Raji (cell line): ENCODE results near the gene PCP2.
A peak's percentile ranks its signal among the peaks of the same experiment; 100 is the strongest.

ENCODE experiments used
- POLR2A ChIP-seq: IDR thresholded peaks from 2 replicates; pipeline ENCODE4 v1.6.1; 2011; ENCODE audit warnings: low read depth, low read length, control low read depth; ENCODE audit not compliant: insufficient read depth

The PCP2 gene

DNA sequence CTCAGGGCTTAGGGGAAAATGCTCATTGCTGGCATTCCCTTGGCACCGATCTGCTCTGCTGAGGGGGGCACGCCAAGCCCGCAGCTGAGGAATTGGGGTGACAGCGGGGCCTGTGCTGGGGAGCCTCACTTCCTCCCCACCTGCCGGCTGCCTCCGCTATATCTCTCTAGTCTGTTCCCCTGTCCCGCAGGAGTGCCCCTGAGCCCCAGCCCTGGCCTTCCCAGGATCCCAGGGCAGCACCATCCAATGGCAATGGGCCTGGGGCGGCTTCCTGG lies 12.8 kb upstream of the PCP2 start:
- TF ChIP-seq POLR2A: no peak

DNA sequence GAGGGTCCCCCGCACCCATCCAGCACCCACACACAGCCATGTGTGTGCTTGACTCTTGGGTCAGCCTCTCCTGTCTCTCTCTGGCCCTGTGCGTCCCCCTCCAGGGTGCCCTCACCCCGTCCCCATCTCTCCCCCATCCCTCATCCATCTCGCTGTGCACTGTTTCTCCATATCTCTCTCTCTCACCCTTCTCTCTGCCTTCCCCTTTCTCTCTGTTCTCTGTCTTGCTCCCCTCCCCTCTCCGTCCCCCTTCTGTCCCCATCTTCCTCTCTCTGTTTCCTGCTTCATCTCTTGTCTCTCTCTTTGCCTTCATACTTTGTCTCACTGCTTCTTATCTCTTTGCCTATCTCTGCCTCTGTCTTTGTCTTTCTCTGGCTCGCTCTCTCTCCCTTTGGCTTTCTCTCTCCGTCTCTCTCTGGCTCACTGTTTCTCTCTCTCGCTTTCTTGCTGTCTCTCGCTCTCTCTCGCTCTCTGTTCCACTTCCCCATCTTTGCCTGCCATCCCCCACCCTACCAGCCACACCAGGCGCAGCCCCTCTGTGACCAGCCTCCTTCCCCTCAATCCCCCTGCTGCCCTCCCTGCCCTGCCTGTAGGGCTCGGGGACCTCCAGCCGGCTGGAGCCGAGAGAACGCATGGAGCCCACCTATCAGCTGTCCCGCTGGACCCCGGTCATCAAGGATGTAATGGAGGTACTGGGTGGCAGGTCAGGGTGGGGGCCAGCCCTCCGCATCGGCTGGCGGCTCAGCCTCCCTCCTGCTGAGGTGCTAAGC lies 12.3 kb upstream of the PCP2 start:
- no peak for TF ChIP-seq POLR2A

DNA sequence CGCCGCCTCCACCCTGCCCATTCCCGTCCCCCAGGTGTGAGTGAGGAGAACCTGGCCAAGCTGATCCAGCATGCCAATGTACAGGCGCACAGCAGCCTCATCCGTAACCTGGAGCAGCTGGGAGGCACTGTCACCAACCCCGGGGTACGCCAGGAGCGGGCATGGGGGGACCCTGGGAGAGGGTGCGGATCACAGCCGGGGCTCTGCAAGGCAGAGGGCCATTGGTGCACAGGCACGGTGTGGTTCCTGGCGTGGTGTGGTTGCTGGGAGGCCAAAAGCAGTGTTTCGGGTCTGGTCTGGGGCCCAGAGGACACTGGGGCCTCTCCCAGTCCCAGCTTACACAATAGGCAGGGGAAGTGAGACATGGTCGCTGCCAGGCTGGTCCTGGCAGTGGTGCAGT lies 11.6 kb upstream of the PCP2 start:
- TF ChIP-seq POLR2A: no peak

DNA sequence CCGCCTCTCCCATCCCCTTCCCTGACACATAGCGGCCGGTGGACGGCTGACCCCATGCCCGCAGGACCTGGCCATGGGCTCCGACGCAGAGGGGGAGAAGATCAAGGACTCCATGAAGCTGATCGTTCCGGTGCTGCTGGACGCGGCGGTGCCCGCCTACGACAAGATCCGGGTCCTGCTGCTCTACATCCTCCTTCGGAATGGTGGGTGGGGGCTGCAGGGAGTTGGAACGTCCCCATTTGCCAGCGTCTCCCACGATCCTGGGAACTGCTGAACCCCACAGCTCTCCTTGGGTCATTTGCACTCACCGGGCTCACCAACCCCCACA lies 11.0 kb upstream of the PCP2 start:
- TF ChIP-seq POLR2A: no peak

DNA sequence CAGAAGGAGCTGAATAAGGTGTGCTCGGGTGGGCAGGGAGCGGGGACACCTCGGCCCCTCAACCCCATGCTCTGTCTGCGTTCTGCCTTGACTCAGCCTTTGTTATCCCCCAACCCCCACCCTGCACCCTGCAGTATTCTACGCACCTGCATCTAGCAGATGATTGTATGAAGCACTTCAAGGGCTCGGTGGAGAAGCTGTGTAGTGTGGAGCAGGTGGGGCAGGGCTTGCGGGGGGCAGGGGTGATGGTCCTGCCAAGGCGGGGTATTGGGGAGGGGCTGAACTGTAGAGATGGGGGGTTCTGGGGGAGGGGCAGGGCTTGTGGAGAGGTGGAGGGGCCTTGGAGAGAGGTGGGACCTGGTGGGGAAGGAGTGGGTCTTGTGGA lies 9.5 kb upstream of the PCP2 start:
- TF ChIP-seq POLR2A: no peak

DNA sequence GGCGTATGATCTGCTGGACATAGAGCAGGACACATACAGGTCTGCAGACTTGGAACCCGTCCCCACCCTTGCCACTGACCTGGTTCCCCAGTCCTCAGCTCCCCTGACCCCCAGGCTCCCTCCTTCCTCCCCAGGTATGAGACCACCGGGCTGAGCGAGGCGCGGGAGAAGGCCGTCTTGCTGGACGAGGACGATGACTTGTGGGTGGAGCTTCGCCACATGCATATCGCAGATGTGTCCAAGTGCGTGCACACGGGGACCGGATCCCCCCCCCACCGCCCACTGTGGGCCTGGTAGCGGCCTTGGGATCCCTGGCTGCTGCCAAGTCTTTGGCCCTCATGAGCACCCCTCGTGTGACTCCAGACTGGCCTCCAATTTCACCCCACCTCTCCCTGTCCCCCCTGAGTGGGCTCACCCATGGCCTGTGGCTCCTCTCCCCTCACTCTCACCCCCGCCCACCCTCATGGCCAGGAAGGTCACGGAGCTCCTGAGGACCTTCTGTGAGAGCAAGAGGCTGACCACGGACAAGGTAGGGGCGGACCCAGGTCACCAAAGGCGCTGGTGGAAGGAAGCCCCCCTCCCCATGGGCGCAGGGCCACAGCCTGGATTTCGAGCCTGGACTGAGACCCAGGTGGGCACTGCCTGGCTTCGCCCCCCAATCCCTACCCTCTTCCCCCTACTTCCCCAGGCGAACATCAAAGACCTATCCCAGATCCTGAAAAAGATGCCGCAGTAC lies 8.9 kb upstream of the PCP2 start:
- TF ChIP-seq POLR2A: no peak

DNA sequence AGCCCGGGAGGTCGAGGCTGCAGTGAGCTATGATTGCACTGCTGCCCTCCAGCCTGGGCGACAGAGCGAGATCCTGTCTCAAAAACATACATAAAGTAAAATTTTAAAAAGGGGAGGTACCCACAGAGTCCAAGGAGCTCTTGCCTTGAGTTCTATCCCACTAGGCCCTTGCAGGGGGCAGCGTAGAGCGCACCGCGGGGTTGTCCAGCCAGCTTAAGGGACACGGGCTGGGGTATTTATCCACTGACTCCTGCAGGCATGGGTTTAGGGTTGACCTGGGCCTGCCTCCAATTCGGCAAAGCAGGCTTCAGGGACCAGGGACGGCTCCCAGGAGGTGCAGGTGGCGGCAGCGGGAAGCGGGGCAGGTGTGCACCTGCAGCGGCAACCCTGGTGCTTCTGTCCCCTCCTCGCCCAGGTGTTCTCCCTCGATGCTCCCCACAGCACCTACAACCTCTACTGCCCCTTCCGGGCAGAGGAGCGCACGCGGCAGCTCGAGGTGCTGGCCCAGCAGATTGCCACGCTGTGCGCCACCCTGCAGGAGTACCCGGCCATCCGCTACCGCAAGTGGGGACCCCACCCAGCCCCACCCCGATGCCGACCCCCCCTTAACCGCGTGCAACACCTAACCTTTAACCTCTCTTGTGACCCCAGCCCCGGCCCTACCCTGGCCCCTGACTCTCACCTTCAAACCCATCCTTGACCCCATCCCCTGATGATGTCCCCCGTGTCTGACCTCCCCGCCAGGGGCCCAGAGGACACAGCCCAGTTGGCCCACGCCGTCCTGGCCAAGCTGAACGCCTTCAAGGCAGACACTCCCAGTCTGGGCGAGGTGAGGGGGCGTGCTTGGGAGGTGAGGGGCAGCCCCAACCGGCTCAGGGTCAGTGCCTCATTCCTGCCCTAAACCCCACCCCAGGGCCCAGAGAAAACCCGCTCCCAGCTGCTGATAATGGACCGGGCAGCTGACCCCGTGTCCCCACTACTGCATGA lies 8.1 kb upstream of the PCP2 start:
- TF ChIP-seq POLR2A: no peak

DNA sequence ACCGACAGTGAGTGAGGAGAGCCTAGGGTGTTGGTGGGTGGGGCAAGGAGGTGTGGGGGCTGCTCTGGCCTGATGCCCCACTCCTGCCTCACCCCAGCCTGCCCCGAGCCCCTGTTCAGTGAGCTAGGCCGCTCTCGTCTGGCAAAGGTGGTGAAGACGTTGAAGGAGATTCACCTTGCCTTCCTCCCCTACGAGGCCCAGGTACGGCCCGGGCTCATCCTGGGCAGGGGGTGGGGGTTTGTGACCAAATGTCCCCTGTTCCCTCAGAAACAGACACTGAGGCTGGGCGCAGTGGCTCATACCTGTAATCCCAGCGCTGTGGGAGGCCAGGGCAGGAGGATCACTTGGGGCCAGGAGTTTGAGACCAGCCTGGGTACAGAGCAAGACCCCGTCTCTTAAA lies 7.3 kb upstream of the PCP2 start:
- TF ChIP-seq POLR2A: no peak

DNA sequence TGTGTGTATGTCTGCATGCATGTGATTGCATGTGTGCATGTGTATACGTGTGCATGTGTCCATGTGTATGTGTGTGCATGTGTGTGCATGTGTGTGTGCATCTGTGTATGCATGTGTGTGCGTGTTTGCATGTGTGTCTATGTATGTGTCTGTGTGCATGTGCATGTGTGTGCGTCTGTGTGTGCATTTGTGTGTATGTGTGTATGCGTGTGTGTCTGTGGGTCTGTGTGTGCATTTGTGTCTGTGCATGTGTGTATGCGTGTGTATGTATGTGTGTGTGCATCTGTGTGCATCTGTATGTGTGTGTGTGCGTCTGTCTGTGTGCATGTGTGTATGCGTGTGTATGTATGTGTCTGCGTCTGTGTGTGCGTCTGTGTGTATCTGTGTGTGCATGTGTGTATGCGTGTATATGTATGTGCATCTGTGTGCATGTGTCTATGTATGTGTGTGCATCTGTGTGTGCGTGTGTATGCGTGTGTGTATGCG lies 6.4 kb upstream of the PCP2 start:
- no peak for TF ChIP-seq POLR2A

DNA sequence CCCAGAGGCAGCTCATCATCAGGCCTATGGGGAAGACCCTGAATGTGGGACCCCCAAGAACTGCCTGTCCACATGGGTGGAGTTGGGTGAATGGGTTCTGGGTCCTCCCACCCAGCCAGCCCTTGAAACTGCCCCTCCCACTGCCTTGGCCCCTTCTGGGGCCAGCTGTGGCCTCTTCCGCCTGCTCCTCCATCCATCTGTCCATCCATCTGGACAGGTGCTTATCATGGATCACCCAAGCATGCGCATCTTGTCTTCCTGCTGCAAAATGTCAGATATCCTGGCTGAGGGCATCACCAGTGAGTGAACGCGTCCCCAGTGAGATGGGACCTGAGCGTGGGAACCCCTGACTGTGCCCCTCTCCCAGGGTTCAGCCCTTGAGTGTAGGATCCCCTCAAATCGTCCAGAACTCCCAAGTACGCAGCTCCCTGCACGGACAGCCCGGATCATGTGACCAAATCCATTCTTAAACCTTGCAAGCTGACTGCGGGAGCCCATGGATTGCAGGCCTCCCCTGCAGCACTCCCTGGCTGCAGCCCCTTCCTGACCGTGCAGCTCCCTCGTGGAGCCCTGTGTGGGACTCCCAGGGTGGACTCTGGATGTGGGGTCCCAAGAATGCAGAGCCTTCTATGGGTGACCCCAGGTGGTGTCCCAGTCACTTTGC lies 5.4 kb upstream of the PCP2 start:
- no peak for TF ChIP-seq POLR2A

DNA sequence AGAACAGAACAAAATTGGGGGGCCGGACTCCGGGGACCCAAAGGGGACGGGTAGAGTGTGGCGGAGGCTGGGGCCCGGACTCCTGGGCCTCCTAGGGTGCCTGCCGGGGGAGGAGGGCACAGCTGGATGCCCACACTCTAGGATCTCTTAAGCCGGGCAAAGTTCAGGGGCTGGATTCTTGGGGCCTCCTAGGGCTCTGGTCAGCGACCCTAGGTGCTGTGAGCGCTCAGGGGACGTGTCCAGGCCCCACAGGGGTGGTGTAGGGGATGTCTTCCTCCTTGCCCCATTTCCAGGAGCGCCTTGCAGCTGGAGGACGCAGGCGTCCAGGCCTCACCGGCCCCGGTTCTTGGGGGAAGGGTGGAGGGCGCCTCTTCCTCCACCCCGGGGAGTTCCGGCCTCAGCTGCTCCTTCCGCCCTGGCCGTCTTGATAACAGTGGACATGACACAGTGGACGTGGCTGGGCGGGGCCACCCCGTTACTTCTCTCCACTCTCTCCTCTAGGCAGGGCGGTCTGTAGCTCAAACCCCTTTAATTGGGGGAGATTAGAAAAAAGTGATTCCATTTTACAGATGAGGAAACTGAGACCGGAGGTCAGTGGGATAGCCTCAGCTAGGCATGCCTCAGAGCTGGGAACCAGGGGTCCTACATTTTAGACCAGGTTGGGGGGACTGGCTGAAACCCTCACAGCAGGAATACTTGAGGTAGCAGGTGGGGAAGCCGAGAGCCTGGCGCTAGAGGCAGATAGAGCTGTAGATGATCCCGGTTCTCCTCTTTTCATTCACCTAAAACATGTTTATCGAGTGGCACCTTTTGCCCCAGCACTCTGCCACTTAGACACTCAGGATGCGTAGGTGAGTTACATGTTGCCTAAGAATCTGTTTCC lies 4.1 kb upstream of the PCP2 start:
- no peak for TF ChIP-seq POLR2A

DNA sequence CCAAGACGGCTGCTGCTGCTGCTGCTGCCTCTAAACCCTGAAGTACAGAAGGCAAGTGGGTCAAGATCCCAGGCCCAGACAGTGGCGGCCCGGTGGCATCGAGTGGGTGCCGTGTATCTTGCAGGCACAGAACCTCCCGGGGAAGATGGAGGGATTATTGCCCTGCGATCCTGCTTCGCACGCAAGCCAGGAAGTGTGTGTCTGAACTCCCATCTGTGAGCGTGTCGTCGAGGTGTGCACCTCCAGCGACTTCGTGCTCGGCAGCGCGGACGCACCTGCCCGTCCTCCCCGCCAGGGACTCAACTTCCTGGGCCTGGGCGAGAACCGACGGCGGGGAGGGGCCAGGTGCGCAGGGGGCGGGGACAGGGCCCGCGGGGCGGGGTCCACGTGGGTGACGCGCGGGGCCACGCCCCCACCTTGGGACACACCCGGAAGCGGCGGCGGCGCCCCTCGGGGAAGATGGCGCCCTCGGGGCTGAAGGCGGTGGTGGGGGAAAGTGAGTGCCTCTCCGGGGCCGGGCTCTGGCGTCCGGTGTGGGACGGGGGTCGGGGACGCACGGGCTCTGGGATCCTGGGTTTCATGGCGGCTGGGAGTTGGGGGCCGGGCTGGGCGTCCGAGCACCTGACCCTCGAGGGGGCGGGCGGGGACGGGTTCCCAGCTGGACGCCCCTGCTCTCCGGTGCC lies 3.3 kb upstream of the PCP2 start, which contains the start of gene STXBP2:
Gene STXBP2, plus strand, starts transcription at position 420 of the 683 bp plus-strand sequence. Its CDS starts 40 bp downstream, at position 460.
- TF ChIP-seq POLR2A: peak; percentile 73

DNA sequence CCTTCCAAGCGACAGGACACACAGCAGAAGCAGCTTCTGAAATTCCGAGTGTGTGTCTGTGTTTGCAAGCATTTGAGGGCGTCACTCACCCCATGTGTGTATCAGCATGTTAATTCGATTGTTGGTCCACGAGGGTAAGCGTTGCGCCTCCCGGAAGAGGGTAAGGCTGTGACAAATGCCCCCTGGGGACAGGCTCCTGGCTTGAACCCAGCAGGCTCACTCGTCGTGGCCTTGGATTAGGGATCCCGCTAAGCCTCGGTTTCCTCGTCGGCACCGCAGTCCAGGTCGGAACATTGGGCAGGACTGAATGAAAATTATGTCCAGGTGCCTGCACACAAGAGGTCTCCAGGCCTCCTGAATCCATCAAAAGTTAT lies 2.8 kb upstream of the PCP2 start:
- no peak for TF ChIP-seq POLR2A

DNA sequence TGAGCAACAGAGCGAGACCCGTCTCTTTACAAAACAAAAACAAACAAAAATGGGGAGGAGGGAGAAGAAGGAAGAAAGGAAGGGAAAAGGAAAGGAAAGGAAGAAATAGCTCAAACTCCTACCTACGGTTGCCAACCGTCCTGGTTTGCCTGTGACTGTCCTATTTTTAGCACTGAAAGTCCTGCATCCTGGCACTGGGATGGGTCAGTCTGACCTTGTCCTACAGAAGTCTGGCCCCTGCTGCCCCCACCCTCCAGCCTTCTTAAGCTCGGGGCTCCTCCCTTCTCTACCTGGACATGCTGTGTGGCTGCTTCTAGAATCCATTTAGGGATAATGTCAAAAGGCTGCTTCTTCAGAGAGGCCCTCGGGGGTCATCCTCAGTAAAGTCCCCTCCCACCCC lies 2.2 kb upstream of the PCP2 start:
- TF ChIP-seq POLR2A: no peak
